ENCODE results near the gene GP9. TPM values are rescaled to one million over a fixed set of nuclear protein-coding genes. Genes with fewer than 3 reads are reported as not detected.
"Not testable (repeated sequence)": the region's sequence is repeated elsewhere in the genome, so short reads cannot be mapped to it uniquely, and the experiment has no call there.

GP9 gene
- total RNA-seq, 1 experiment from 2014 or later = not detected

GRCh38 chr3:129111076-129111780 lies 50.6 kb downstream of the GP9 start:
- not testable (repeated sequence) for DNase-seq (ENCODE audit: low read depth)

Other genes starting within 250 kb of the GP9 start
- gene ACAD9, start 181.2 kb upstream of the GP9 start, total RNA-seq (2014; rRNA removed; shearing (Covaris generic)) = 37.6 and 40.0 TPM in 2 replicates
- 0.36 TPM in 1 of 2 replicates, not detected in the other for gene CFAP92, start 66.7 kb upstream of the GP9 start, total RNA-seq (2014; rRNA removed; shearing (Covaris generic))
- not detected in 2 replicates for gene EFCC1, start 59.5 kb upstream of the GP9 start, total RNA-seq (2014; rRNA removed; shearing (Covaris generic))
- gene RAB43, start 61.0 kb downstream of the GP9 start, total RNA-seq (2014; rRNA removed; shearing (Covaris generic)) = 10.8 and 14.4 TPM in 2 replicates
- gene ISY1, start 100.3 kb downstream of the GP9 start, total RNA-seq (2014; rRNA removed; shearing (Covaris generic)) = 46.6 and 49.1 TPM in 2 replicates
- gene CNBP, start 123.1 kb downstream of the GP9 start, total RNA-seq (2014; rRNA removed; shearing (Covaris generic)) = 394 and 396 TPM in 2 replicates
- 139 and 166 TPM in 2 replicates for gene COPG1, start 188.8 kb downstream of the GP9 start, total RNA-seq (2014; rRNA removed; shearing (Covaris generic))
- gene HMCES, start 218.1 kb downstream of the GP9 start, total RNA-seq (2014; rRNA removed; shearing (Covaris generic)) = 38.2 and 38.3 TPM in 2 replicates